GM23338 (cell line): ENCODE measurements around the gene INPP1. TPM values are rescaled to one million over a fixed set of nuclear protein-coding genes. Genes with fewer than 3 reads are reported as not detected.

Source experiments
- ATAC-seq: fragments of 200-7000 bp; cut with Tn5 transposase; 3 replicates; pipeline ENCODE4 v1.9.1; 2020
- DNase-seq: peaks from one replicate; pipeline ENCODE4 v3.0.0-alpha.2; 2015; ENCODE audit warnings: low spot score
- H2AFZ ChIP-seq: fragments of 200-600 bp; sonication (generic); 2 replicates; pipeline ENCODE4 v1.8.0; 2016; ENCODE audit warnings: antibody characterized with exemption, mild to moderate bottlenecking, moderate library complexity
- H3F3A ChIP-seq: fragments of 200-600 bp; sonication (generic); replicated peaks from 2 replicates; pipeline ENCODE4 v1.8.0; 2017; ENCODE audit warnings: antibody characterized with exemption, mixed run types, low read depth
- H3K27ac ChIP-seq: fragments of 200-600 bp; sonication (generic); 2 replicates; pipeline ENCODE4 v1.6.1; 2016; ENCODE audit warnings: low read depth
- H3K27me3 ChIP-seq: fragments of 200-600 bp; sonication (generic); 2 replicates; pipeline ENCODE4 v1.8.0; 2016; ENCODE audit warnings: mild to moderate bottlenecking, mixed run types, moderate library complexity; ENCODE audit not compliant: insufficient read depth
- H3K36me3 ChIP-seq: fragments of 200-600 bp; sonication (generic); 2 replicates; pipeline ENCODE4 v1.8.0; 2016; ENCODE audit warnings: mild to moderate bottlenecking; ENCODE audit not compliant: insufficient read depth
- H3K4me1 ChIP-seq: fragments of 200-600 bp; sonication (generic); 2 replicates; pipeline ENCODE4 v1.8.0; 2016; ENCODE audit warnings: mild to moderate bottlenecking, moderate library complexity; ENCODE audit not compliant: insufficient read depth
- H3K4me2 ChIP-seq: fragments of 200-600 bp; sonication (generic); 2 replicates; pipeline ENCODE4 v1.7.1; 2017; ENCODE audit warnings: mixed run types
- H3K4me3 ChIP-seq: fragments of 200-600 bp; sonication (generic); 2 replicates; pipeline ENCODE4 v1.6.1; 2016; ENCODE audit warnings: mixed run types
- H3K79me2 ChIP-seq: fragments of 200-600 bp; sonication (generic); replicated peaks from 2 replicates; pipeline ENCODE4 v1.8.0; 2017; ENCODE audit warnings: mild to moderate bottlenecking; ENCODE audit not compliant: insufficient read depth
- H3K9me2 ChIP-seq: fragments of 200-600 bp; sonication (generic); 2 replicates; pipeline ENCODE4 v1.8.0; 2017; ENCODE audit not compliant: insufficient read depth
- H4K20me1 ChIP-seq: fragments of 200-600 bp; sonication (generic); replicated peaks from 2 replicates; pipeline ENCODE4 v1.8.0; 2017; ENCODE audit warnings: mild to moderate bottlenecking; ENCODE audit not compliant: insufficient read depth
- H3K27ac Mint-ChIP-seq: 2 replicates; pipeline ENCODE4 v1.8.0; 2020; ENCODE audit warnings: inconsistent platforms, mild to moderate bottlenecking, moderate library complexity, mixed read lengths
- H3K27me3 Mint-ChIP-seq: 3 replicates; pipeline ENCODE4 v1.8.0; 2022; ENCODE audit warnings: low read depth, mild to moderate bottlenecking, moderate library complexity, mixed read lengths, inconsistent platforms; ENCODE audit not compliant: insufficient read depth, poor library complexity
- H3K36me3 Mint-ChIP-seq: 3 replicates; pipeline ENCODE4 v1.8.0; 2021; ENCODE audit warnings: low read depth, mild to moderate bottlenecking, inconsistent platforms, moderate library complexity, mixed read lengths
- H3K4me1 Mint-ChIP-seq: 3 replicates; pipeline ENCODE4 v1.8.0; 2020; ENCODE audit warnings: mild to moderate bottlenecking, inconsistent platforms, mixed read lengths
- H3K4me3 Mint-ChIP-seq: 3 replicates; pipeline ENCODE4 v1.8.0; 2021; ENCODE audit warnings: moderate library complexity, mild to moderate bottlenecking, inconsistent platforms, mixed read lengths
- H3K9me3 Mint-ChIP-seq: 3 replicates; pipeline ENCODE4 v1.8.0; 2020; ENCODE audit warnings: moderate library complexity, mild to moderate bottlenecking, inconsistent platforms, mixed read lengths
- CREB1 ChIP-seq: fragments of 250-450 bp; sonication (Bioruptor Pico); IDR thresholded peaks from 2 replicates; pipeline ENCODE4 v1.5.0; 2020; ENCODE audit warnings: low read depth, mild to moderate bottlenecking, moderate library complexity
- CTCF ChIP-seq, 2 experiments: fragments of 200-600 bp in 1 of 2; sonication (generic) in 1 of 2; conservative IDR thresholded peaks; 2 replicates each; pipeline versions ENCODE4 v1.5.1 to v1.6.1; 2016 to 2017; ENCODE audit warnings: antibody characterized with exemption in 2 of 2, low read depth in 2 of 2, mild to moderate bottlenecking in 2 of 2, moderate library complexity in 1 of 2
- EZH2 ChIP-seq: fragments of 200-600 bp; sonication (generic); IDR thresholded peaks from one replicate; pipeline ENCODE4 v1.8.0; 2017; ENCODE audit warnings: antibody characterized with exemption, mild to moderate bottlenecking, low read depth; ENCODE audit not compliant: unreplicated experiment
- JUNB ChIP-seq: IDR thresholded peaks from one replicate; pipeline ENCODE4 v1.6.1; 2016; ENCODE audit warnings: antibody characterized with exemption; ENCODE audit not compliant: unreplicated experiment
- NANOG ChIP-seq: IDR thresholded peaks from 2 replicates; pipeline ENCODE4 v1.6.1; 2016; ENCODE audit warnings: antibody characterized with exemption, borderline replicate concordance
- POLR2AphosphoS5 ChIP-seq: IDR thresholded peaks from 2 replicates; pipeline ENCODE4 v1.6.1; 2016; ENCODE audit warnings: antibody characterized with exemption, low read depth
- STAT1 ChIP-seq: IDR thresholded peaks from one replicate; pipeline ENCODE4 v1.6.1; 2016; ENCODE audit warnings: antibody characterized with exemption; ENCODE audit not compliant: unreplicated experiment
- ZNF331 ChIP-seq: fragments of 250-450 bp; sonication (Bioruptor Pico); IDR thresholded peaks from 2 replicates; pipeline ENCODE4 v1.5.0; 2020; ENCODE audit warnings: low read depth, mild to moderate bottlenecking, moderate library complexity
- ZNF462 ChIP-seq: fragments of 250-450 bp; sonication (Bioruptor Pico); IDR thresholded peaks from 2 replicates; pipeline ENCODE4 v1.5.0; 2020; ENCODE audit warnings: mild to moderate bottlenecking, moderate library complexity
- polyA plus RNA-seq: library from polyadenylated mRNA; unstranded; fragments of >200 nt; fragmentation: Nextera tagmentation; extraction: Ambion mirVana; gene quantifications from 2 replicates; pipeline ENCODE4 v1.2.1, GENCODE V29; 2016
- total RNA-seq: library from RNA; depleted of rRNA; stranded (reverse); fragments of >200 nt; shearing (Covaris generic); gene quantifications from 2 replicates; pipeline ENCODE4 v1.2.3, GENCODE V29; 2014

The INPP1 gene
- total and polyA plus RNA-seq, 2 experiments from 2014 or later: 2.6 to 6.5 TPM

GRCh38 chr2:190320696-190321095 lies 22.7 kb upstream of the INPP1 start:
- Histone ChIP-seq H3K4me3 (no peak overlapping the region), H3F3A (0 out of 2 replicates have a peak, but pooled peaks cover 4% of the 10 kb centered on the region), H2AFZ (peak overlapping the region; percentile 23; the same call in 1 of the 2 replicates), H3K36me3 (no peaks in the 10 kb centered on the region), H3K79me2 (peaks cover 32% of the 10 kb centered on the region), H3K27ac (no peak overlapping the region), H3K4me2 (no peak overlapping the region), H4K20me1 (no peaks in the 10 kb centered on the region; the same call in 1 of the 2 replicates), H3K27me3 (no peaks in the 10 kb centered on the region), H3K4me1 (peaks cover 8% of the 10 kb centered on the region), H3K9me2 (no peaks in the 10 kb centered on the region)
- DNase-seq (no peak), ATAC-seq (no peak)
- Mint-ChIP-seq H3K9me3 (no peaks in the 10 kb centered on the region), H3K36me3 (no peaks in the 10 kb centered on the region), H3K4me3 (peak overlapping the region; percentile 45; the same call in 1 of the 3 replicates), H3K4me1 (peaks cover 17% of the 10 kb centered on the region), H3K27ac (no peak overlapping the region), H3K27me3 (peaks cover 4% of the 10 kb centered on the region)
- TF ChIP-seq NANOG (no peak), JUNB (no peak)

DNA sequence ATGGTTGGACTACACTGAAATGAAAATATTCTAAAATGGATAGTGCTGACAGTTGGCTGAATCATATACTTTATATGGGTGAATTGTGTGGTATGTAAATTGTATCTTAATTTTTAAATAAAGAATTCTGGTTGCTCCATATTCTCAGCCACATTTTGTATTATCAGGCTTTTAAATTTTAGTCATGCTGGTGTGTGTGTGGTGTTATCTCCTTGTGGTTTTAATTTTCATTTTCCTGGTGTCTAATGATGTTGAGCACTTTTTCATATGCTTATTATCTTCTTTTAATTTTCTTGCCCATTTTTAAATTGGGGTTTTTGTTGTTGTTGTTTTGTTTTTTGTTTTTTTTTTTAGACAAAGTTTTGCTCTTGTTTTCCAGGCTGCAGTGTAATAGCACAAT lies 20.0 kb upstream of the INPP1 start:
- H3K4me3 Mint-ChIP-seq: no peak overlapping the region
- no peaks in the 10 kb centered on the region for H3K36me3 Mint-ChIP-seq
- 0 out of 2 replicates have a peak, but pooled peaks cover 4% of the 10 kb centered on the region for H3F3A ChIP-seq
- TF ChIP-seq POLR2AphosphoS5 (no peak), ZNF331 (CRISPR knock-in tag) (no peak), STAT1 (no peak), CTCF (conservative IDR thresholded peaks at IDR 0.05; ENCODE audit: low read depth in 2 of 2) (no peak), ZNF462 (CRISPR knock-in tag) (no peak), EZH2 (no peak), CREB1 (CRISPR knock-in tag) (no peak)
- no peaks in the 10 kb centered on the region for H3K9me3 Mint-ChIP-seq
- no peak overlapping the region for H3K27ac Mint-ChIP-seq
- peaks cover 9% of the 10 kb centered on the region for H3K4me1 Mint-ChIP-seq
- H3K36me3 ChIP-seq: no peaks in the 10 kb centered on the region
- H3K27me3 Mint-ChIP-seq: peaks cover 2% of the 10 kb centered on the region
- ATAC-seq (no peak), DNase-seq (no peak)
- H3K79me2 ChIP-seq: peaks cover 7% of the 10 kb centered on the region
- H3K4me2 ChIP-seq: no peak overlapping the region
- H3K9me2 ChIP-seq: no peaks in the 10 kb centered on the region
- H2AFZ ChIP-seq: no peak overlapping the region
- H3K27ac ChIP-seq: no peak overlapping the region
- peaks cover 6% of the 10 kb centered on the region for H3K4me1 ChIP-seq
- H4K20me1 ChIP-seq: no peaks in the 10 kb centered on the region; the same call in 1 of the 2 replicates
- H3K27me3 ChIP-seq: no peaks in the 10 kb centered on the region
- no peak overlapping the region for H3K4me3 ChIP-seq
